NCI-H1048 (cell line): ENCODE measurements around the gene CLDN10.
"Not testable (repeated sequence)": the region's sequence is repeated elsewhere in the genome, so short reads cannot be mapped to it uniquely, and the experiment has no call there.

Experiments
- DNase-seq: peaks from one replicate; lab custom pipeline; 2025; lab: John Stamatoyannopoulos, UW

Gene CLDN10, protein sequence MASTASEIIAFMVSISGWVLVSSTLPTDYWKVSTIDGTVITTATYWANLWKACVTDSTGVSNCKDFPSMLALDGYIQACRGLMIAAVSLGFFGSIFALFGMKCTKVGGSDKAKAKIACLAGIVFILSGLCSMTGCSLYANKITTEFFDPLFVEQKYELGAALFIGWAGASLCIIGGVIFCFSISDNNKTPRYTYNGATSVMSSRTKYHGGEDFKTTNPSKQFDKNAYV

DNA sequence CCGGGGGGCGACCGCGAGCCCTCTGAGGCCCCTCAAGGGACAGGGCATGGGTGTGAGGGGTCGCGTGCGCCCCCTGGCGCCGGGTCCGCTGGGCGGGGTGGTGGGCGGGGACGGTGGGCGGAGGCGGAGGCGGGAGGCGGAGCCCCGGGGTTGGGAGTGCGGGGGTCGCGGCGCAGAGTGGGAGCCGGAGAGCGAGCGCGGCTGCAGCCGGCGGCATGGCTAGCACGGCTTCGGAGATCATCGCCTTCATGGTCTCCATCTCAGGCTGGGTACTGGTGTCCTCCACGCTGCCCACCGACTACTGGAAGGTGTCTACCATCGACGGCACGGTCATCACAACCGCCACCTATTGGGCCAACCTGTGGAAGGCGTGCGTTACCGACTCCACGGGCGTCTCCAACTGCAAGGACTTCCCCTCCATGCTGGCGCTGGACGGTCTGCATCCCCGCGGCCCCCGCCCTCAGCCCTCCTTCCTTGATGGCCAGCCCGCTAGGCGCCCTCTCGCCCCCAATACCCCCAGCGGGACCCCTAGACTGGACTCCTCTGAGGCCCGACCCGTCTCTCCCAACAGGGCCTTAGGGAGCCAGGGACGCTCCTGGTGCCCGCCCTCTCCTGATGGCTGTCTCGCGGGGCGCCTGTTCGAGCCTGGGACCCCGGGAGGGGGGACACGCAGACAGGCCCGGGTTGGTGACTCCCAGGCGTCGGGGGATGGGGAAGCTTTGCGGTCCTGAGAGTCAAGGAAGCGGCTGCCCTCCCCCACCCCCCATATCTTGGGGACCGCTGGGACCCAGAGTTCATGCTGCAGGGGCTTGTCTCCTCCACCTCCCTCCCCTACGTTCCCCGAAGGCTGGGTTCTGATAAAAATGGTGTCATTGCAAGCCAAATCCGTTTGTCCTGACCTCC is at the start of gene CLDN10:
Gene CLDN10, plus strand, starts transcription at position 182 of the 903 bp plus-strand sequence. Its CDS starts 34 bp downstream, at position 216.
- DNase-seq, result no peak

DNA sequence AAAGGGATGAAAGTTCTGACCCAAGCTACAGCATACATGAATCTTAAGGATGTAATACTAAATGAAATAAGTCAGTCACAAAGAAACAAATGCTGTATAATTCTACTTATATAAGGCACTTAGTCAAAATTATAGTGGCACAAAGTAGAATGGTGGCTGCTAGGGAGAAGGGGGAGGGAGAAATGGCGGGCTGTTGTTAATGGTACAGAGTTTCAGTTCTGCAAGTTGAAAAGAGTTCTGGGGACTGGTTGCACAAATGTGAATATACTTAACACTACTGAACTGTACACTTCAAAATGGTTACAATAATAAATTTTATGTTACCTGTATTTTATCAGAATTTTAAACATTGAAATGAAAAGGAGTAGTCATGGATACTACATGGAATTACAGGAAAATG is 48.9 kb upstream of the CLDN10 start:
- no peak for DNase-seq

DNA sequence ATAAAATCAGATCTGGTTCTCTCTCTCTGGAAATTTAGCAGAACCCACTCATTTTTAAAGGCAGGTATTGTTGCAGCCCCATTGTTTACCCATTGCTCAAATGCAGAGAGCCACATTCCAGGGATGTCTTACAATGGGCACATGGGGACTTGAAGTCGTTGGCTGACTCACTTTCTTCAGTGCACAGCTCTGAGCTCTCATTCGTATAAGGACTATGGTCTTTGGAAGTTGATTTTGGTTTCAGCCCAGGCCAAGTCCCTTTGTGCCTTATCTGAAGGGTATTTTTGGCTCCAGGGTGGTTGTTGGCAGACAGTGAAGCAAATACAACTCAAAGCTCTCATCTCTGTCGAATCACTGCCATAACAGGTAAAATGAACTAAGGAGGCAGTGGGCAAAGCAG is 47.3 kb upstream of the CLDN10 start:
- DNase-seq, result no peak

DNA sequence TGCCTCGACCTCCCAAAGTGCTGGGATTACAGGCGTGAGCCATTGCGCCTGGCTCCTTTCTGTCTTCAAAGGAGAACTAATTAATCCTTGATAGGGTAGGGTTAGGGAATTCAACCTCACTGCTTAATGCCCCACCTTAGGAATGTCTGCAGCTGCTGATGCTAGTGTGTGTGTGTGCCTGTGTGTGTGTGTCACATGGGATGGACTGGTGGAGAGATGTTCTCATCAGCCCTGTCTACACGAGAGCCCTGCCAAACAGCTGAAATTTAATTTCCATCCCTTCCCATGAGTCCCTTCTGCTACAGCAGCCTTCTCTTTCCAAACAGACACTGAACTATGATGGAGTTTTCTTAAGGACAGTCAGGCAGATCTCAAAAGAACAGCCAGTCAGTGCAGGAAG is 46.5 kb upstream of the CLDN10 start:
- no peak for DNase-seq

DNA sequence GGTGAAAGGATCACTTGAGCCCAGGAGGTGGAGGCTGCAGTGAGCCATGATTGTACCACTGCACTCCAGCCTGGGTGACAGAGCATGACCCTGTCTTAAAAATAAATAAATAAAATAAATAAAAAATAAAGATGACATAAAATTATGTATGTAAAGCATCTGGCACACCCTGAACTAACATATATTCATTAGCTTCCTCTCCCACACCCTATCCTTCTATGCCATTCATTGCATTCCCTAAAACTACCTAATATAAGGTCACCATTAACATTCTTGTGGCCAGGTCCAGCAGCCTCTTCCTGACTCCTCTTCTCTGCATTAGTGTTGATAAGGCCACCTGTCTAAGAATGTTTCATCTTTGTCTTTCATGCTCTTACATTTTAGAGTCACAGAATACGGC is 44.5 kb upstream of the CLDN10 start:
- no peak for DNase-seq

DNA sequence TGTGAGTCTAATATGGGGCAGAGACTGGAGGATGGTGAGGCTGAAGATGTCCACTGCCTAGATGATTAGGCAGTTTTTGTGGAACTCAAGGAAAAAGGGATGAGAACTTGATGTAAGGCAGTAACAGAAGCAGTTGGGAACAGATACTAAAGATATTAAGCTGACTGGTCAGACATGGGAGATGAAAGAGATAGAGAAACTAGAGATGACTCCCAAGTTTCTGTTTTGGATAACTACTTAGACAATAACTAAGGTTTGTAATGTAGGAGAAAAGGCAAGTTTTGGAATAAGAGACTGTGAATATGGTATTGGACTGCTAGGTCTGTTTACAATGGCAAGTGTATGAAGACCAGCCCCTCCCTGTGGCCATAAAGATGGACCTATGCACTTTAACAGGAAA is 43.5 kb upstream of the CLDN10 start:
- no peak for DNase-seq

DNA sequence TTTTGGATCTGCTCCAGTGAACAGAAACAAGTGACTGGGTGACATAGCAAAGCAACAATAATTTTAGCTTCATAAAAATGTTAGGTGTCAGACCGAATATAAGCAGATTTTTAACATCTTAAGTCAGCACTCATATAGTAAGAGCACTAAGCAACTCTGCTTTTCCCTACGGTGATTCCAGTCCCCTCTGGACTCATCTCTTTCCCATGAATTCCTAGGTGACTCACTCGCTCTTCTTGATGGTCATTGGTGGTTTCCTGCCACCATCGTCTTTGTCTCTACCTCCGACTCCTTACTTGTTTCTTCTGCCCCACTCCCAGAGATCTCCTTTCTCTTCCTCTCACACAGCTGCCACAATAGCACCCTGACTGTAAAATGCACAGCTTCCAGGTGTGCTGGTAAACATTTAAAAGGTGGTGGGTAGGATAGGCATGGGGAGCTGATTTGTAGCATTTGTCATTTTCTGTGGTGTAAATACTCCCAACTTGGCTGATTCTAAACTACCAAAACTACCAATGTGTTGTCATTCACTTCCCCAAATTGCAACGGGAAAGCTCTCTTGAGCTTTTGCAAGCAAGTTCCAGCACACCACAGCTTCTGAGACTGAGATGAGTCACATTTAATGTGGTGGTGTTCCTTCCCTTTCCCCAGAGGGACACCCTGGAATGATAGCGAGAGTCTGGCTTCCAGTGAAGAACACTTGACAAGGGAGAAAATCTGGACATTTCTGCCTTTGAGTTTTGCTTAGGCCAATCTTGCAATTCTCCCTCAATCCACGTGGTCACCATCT is 42.8 kb upstream of the CLDN10 start:
- DNase-seq, result no peak

DNA sequence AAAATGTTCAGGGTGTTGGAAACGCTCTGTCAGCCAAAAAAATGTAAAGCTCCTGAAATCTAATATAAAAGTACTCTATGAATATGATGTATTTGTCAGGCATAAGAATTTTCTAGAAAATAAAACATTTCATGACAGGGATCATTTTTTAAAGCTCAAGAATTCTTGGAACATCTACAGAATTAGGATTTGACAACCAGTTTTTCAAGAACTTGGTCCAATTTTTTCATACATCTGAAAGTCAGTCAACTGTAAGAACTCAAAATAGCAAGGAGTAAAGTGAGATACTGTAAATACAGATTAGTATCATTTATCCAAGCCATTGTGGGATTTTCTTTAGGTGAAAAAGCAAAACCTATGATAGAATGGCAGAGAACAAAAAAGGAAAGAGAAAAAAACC is 41.6 kb upstream of the CLDN10 start:
- DNase-seq, result no peak

DNA sequence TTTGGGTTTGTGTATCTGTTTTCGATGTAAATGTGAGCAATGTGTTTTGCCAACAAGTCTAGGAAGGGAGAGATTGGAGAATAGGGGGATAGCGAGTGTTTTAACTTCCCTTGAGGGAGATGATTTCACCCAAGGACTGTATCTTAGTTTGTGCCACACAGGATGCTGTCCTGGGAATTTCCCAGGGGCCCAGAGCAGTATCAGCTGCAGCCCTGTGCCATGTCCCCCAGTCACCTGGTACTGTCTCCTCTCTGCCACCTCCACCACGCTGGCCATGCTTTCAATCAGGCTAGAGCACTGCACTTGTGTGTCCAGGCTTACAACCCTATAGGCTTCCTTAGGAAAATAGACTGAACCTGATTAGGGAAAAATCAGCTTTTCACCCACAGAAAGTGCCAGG is 40.1 kb upstream of the CLDN10 start:
- DNase-seq, result no peak

DNA sequence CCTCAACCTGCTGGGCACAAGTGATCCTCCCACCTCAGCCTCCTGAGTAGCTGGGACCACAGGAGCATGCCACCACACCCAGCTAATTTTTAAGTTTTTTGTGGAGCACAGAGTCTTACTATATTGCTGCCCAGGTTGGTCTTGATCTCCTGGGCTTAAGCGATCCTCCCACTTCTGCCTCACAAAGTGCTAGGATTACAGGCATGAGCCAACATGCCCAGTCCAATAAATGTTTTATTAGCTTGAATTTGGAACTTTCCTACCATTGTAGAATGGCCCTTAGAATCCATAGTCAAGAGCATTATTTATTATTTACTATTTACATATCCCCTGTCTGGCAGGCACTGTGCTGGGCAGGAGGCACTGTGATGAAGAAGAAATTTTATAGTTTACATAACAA is 39.6 kb upstream of the CLDN10 start:
- no peak for DNase-seq

DNA sequence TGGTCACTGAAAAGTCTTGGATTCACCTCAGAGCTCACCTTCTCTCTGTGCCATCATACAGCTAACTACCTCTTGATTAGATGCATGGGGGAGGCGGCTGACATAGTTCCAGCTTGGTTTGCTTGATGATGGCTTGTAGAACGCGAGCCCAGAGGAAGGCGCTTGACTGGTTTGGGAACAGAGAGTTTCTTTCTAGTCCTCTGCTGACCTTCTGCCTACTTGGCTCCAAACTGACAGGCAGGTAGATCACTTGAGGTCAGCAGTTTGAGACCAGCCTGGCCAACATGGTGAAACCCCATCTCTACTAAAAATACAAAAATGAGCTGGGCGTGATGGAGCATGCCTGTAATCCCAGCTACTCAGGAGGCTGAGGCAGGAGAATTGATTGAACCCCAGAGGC is 36.9 kb upstream of the CLDN10 start:
- not testable (repeated sequence) for DNase-seq

DNA sequence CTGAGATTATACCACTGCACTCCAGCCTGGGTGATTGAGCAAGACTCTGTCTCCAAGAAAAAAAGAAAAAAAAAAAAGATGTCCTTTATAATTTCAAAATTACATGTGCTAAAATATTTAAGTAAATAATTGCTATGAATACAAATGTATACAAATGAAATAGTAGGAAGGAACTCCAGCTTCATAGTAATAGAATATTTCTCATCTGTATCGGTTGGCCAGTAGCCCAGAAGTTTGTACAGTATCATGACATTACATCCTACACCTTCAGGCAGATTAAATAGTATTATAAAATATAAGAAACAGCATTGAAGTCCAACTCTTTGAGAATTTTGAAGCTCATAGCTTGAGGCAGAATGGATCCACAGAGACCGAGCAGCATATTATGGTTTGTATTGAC is 36.5 kb upstream of the CLDN10 start:
- DNase-seq, result no peak

DNA sequence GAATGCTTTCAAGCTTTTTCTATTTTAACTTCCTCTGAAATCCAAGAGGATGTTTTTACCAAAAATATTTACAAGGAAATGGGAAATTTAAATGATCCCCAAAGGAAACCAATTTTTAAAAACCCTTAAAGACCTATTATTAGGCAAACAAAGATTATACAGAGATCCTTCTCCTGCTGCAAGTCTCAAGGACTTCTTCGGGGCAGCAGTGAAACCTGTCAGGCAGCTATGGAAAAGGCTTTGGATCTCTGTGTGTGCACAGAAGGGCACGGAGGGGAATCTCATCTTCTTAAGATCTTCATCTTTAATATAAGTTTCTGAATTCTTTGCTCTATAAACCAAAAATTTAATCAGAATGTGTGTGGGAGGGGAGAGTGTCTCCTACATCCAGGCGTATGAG is 36.0 kb upstream of the CLDN10 start:
- DNase-seq, result no peak

DNA sequence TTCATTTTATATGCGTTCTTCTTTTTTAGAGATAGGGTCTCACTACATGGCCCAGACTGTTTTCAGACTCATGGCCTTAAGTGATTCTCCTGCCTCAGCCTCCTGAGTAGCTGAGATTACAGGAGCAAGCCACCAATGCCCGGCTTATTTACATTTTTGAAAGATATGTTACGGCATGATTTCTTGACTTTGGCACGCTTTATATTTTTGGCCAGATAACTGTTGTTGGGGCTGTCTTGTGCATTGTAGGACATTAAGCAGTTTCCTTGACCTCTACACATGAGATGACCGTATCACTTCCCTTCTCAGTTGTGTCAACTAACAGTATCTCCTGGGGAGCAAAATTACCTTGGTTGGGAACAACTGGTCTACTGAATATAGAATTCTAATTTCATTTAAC is 28.9 kb upstream of the CLDN10 start:
- DNase-seq, result no peak

DNA sequence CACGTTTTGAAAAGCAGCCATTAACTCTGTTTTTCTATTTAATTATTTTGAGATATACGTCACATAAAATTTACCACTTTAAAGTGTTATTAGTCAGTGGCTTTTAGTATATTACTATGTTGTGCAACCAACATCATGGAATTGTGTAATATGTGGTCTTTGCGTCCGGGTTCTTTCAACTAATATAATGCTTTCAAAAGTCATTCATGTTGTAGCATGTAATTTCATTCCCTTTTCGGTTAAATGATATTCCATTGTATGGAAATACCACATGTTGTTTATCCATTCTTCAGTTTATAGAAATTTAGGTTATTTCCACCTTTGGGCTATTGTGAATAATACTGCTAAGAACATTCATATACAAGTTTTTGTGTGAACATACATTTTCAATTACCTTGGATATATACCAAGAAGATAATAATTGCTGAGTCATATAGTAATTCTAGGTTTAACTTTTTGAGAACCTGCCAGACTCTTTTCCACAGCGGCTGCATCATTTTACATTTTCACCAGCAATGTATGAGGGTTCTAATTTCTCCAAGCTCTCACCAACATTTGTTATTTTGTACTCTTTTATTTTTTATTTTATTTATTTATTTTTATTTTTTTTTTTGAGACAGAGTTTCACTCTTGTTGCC is 28.1 kb upstream of the CLDN10 start:
- DNase-seq, result no peak

DNA sequence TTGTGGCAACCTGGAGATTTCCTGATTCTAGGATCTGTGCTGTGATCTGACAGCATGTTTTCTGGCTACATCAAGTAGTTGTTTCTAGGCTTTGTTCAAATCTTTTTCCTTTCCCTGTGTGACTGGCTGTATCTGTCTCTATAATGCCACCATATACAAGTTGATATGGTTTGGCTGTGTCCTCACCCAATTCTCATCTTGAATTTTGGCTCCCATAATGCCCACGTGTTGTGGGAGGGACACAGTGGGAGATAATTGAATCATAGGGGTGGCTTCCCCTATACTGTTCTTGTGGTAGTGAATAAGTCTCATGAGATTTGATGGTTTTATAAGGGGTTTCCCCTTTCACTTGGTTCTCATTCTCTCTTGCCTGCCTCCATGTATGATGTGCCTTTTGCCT is 24.6 kb upstream of the CLDN10 start:
- no peak for DNase-seq

DNA sequence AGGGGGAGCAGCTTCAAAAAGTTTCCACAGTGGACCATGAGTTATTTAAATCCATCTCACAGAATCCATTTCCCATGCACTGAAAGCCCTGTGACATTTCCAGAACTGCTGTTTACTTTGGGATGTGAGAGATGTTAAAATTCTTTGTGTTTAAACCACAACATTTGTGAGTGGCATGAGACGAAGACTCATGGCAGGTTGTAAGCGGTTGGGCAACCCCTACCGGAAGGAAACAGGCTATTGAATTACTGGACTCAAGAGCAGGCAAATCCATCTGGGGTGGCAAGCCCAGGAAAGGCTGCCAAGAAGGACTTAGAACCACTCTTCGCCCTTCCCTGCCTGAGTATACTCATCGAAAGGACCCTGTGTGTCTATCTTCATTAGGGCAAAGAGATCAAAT is 22.3 kb upstream of the CLDN10 start:
- no peak for DNase-seq

DNA sequence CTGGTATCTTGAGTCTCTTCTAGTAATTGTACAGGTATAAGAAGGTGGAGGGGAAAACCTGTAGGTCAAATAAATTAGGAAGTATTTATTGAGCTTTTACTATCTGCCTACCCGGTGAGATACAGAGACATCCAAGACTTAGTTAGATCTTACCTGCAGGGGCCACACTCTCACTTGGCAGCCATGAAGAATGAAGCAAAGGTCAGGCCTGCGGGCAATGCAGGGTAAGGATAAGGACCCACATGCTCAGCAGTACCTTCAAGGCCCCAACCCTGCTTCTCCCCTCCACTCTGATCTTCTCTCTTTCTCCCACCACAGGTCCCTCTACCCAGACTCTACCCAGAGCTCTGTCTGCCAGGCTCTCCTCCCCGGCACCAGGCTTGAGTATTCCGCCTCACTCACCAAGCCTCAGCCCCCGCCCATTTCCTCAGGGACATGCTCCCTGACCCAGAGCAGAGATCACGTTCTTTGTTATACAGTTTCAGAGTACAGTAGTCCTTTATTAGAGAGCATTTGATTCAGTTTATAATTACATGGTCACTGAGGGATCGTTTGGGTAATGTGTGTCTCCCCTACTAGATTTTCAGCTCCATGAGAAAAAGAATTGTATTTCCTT is 18.9 kb upstream of the CLDN10 start:
- no peak for DNase-seq

DNA sequence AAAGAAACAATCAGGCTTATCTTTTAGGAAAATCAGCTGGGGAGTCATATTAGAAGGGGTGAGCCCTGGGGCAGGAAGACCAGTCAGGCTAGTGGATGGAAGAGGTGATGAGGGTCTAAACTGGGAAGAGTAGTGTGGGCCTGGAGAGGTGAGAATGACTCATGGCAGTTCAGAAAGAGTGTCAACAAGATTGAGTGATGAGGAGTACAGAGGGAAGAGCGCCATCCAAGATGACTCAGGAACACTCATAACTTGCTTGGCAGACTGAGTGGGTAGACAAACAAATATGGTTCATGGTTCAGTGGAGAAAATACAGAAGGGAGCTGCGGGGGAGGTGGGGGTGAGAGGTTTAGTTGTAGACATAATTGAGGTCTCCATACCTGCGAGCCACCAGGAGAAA is 17.3 kb upstream of the CLDN10 start:
- no peak for DNase-seq

DNA sequence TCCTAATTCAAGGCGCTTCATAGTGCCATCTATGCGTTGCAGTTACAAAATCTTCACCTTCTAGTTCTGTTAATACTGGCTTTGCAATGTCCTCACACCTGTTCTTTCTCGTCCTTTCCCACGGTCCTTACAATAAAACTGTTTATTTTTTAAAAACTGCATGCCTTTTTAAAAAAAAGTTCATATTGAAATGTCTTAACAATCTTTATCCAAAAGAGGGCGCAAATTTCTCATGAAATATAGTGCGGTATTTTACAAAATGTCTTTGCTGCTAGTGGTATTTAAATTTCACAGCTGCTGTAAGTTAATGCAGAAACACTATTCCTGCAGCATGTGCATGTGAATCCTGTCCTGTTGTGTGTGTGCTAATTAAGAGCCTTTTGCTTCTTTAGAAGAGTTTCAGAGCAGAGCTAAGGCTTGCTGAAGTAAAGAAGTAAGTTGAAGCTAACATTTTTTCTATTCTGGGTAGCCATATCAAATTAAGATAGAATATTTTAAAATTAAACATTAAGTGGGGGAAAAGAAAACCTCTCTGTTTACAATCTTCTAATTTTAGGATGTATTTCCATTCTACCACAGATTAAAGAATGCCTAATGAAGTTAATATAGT is 15.8 kb upstream of the CLDN10 start:
- no peak for DNase-seq

DNA sequence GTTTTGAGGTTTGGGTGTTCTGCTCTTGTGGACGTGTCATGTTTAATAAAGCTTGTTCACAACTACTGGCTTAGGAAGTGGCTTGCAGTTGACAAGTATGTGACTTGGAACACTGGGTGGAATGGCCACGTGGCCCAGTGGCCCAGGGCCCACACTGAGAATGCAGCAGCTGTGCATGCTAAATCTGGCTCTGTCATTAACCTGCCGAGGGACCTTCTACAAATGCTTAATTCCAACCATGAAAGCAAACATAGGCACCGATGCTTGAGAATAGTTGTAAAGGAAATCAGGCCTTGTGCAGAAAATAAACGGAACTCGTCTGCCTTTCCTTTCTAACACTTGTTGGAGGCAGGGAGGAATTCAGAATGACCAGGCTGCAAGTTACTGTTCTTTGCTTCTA is 11.6 kb upstream of the CLDN10 start:
- no peak for DNase-seq
